HL-60 (cell line): ENCODE results near the gene FBXL17.

Experiments used
- CTCF ChIP-seq: IDR thresholded peaks from one replicate; pipeline ENCODE4 v1.5.1; 2011; ENCODE audit warnings: low read length, control low read depth, inconsistent platforms; ENCODE audit not compliant: insufficient read depth
- POLR2AphosphoS5 ChIP-seq: IDR thresholded peaks from 2 replicates; pipeline ENCODE4 v1.6.1; 2012; ENCODE audit warnings: low read depth
- REST ChIP-seq: IDR thresholded peaks from 2 replicates; pipeline ENCODE4 v1.6.1; 2012; ENCODE audit warnings: low read depth; ENCODE audit not compliant: insufficient replicate concordance
- SPI1 ChIP-seq: IDR thresholded peaks from 2 replicates; pipeline ENCODE4 v1.6.1; 2012; ENCODE audit warnings: low read depth, mild to moderate bottlenecking, borderline replicate concordance

GRCh38 chr5:107871023-107871422 lies 510.9 kb downstream of the FBXL17 start:
- no peak for TF ChIP-seq CTCF
- TF ChIP-seq POLR2AphosphoS5: no peak
- no peak for TF ChIP-seq SPI1
- no peak for TF ChIP-seq REST
